Pulmonary artery endothelial cell (primary cell): ENCODE data around the gene KRTAP12-1. TPM values are rescaled to one million over a fixed set of nuclear protein-coding genes. Genes with fewer than 3 reads are reported as not detected.
"Not testable (repeated sequence)": the region's sequence is repeated elsewhere in the genome, so short reads cannot be mapped to it uniquely, and the experiment has no call there.

Experiments
- DNase-seq: peaks from one replicate; pipeline ENCODE4 v3.0.0-alpha.2; 2011; ENCODE audit warnings: low read depth, low spot score
- total RNA-seq: library from RNA; depleted of rRNA; stranded (reverse); fragments of >200 nt; gene quantifications from 2 replicates; pipeline ENCODE4 v1.2.3, GENCODE V29; 2014

KRTAP12-1 gene
- total RNA-seq, 1 donor from 2014 or later = not detected

DNA sequence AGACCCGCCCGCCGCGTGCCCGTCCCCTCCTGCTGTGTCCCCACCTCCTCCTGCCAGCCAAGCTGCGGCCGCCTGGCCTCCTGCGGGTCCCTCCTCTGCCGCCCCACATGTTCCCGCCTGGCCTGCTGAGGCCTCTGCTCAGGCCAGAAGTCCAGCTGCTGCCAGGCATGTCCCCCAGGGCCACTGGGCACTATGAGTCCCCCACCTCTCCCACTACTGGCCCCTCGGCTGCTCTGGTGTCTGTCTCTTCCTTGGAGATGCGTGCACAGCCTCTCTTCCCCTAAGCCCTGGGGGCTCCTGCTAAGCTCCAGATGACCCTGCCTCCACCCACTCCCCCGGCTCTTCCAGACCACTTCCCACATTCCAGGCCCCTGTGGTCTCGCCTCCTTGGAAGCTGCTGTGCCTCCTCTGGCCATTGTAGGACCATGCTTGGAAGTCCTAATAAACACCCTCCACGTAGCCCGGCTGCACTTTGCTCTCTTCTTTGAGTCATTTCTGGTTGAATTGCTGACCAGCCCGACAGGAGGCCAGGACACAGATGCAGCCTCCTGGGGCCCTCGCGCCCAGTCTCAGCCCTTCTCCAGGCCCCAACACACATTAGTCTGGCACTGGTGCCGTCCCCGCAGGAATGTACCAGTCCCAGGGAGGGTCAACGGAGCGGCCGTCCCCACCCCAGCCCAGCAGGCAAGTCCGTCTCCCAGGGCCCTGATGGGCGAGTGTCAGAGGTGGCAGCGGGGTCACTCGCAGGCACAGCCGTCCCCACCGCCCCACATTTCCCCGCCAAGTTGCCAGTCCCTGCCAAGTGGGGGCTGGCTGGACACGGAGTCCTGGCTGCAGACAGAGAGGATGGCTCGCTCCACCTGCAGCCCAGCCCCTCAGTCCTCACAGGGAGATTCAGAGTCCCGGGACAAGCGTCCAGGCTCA is 16.1 kb upstream of the KRTAP12-1 start:
- DNase-seq = no peak

DNA sequence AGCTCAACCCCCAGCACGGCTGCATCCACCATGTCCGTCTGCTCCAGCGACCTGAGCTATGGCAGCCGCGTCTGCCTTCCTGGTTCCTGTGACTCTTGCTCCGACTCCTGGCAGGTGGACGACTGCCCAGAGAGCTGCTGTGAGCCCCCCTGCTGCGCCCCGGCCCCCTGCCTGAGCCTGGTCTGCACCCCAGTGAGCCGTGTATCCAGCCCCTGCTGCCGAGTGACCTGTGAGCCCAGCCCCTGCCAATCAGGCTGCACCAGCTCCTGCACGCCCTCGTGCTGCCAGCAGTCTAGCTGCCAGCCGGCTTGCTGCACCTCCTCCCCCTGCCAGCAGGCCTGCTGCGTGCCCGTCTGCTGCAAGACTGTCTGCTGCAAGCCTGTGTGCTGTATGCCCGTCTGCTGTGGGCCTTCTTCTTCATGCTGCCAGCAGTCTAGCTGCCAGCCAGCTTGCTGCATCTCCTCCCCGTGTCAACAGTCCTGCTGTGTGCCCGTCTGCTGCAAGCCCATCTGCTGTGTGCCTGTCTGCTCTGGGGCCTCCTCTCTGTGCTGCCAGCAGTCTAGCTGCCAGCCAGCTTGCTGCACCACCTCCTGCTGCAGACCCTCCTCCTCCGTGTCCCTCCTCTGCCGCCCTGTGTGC is 15.3 kb upstream of the KRTAP12-1 start, which contains the start of gene KRTAP10-12:
Gene KRTAP10-12 (plus strand): TSS at position 1 of the 639 bp plus-strand sequence. CDS start 30 bp downstream, at position 31.
- not testable (repeated sequence) for DNase-seq

DNA sequence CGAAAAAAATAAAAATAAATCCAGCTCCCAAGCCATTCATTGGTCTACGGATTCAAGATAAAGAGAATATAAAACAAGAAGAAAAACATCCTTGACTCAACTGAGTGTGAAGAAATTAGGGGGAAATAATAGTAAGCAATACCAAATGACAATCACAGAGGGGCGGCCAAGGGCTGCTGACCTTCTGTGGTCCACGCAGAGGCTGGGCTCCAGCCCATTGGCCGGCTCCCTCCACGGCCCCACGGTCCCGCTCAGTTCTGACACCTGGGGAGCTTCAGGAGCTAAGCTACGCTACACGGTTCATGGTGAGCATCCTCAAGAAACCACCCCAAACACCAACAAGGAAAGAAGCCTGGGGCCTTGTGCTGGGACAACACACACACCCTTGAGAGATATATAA is 14.6 kb upstream of the KRTAP12-1 start:
- no peak for DNase-seq

DNA sequence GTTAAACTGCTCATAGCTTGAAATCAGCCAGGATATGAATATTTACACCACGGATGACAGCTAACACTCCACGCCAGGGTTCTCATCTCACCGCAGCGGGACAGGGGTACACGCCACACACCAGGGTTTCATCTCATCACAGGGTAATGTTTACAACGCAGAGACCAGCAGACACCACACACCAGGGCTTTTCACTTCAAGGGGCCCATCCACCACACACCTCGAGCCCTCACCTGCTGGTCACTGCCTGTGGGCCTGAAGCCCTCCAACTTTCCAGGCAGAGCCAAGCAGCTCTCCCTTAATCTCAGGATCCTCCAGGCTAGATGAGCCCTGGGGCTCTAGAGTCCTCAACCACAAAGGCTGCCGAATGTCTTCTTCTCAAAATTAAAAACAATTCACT is 13.7 kb upstream of the KRTAP12-1 start:
- no peak for DNase-seq

DNA sequence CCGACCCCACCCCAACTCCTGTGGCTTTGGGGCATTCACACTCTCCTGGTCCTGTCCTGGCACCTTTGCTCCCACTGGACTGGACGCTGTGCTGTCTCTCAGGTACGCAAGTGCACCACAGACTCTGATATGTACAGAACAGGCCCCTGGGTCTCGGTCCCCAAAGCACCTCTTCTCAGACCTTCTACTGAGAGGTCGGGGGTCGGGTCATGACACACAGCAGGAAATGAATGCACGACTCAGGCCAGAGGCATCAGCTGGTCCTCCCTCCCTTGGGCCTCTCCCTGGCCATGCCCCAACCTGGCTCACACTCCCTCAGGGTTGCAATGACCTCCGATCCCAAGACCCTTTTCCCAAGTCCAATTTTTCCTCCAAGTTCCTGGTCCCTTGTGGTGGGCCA is 13.2 kb upstream of the KRTAP12-1 start:
- no peak for DNase-seq

DNA sequence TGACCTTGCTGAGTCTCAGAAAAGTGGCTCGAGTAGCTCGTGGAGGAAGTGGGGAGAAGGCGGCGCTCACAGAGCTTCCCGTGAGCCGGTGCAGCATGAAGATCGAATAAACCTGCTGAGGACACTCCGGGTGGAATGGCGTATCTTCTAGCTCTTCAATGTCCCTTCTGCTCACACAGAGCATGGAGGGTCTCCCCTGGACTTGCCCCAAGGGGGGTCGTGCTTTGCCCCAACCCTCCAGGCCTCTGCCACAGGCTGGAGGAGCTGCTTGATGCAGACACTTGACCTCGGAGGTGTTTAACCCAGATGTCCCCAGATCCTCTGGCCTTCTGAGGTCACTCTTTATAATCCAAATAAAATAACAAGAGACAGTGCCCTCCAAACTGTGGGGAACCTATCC is 12.8 kb upstream of the KRTAP12-1 start:
- DNase-seq = no peak

DNA sequence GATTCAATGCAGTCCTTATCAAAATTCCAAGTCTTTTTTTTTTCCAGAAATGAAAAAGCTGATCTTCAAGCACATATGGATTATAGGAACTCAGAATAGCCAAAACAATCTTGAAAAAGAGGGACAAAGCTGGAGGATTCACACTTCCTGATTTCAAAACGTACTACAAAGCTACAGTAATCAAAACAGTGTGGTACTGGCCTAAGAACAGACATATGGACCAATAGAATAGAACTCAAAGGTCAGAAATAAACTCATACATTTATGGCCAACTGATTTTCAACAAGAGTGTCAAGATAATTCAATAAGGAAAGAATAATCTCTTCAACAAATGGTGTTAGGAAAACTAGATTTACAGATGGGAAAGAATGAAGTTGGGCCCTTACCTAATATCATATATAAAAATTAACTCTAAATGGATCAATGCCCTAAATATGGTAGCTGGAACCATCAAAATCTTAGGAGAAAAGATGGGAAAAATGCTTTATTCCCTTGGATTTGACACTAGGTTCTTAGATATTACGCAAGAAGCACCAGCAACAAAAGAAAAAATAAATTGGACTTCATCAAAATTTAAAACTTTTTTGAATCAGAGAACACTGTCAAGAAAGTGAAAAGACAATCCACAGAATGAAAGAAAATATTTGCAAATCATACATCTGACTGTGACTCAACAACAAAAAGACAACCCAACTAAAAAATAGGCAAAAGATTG is 11.0 kb upstream of the KRTAP12-1 start:
- no peak for DNase-seq

DNA sequence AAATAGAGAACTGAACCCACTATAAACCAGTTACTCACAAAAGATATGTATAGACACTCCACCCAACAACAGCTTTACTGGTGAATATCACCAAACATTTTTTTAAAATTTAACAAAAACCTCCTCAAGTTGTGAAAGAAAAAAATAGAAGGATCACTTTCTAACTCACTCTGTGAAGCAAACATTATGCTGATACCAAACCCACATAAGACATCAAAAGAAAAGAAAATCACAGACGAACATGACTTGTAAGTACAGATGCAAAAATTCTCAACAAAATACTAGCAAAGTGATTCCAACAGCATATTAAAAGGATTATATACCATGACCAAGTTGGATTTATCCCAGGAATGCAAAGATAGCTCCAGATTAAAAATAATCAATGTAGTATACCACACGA is 9.7 kb upstream of the KRTAP12-1 start:
- no peak for DNase-seq

DNA sequence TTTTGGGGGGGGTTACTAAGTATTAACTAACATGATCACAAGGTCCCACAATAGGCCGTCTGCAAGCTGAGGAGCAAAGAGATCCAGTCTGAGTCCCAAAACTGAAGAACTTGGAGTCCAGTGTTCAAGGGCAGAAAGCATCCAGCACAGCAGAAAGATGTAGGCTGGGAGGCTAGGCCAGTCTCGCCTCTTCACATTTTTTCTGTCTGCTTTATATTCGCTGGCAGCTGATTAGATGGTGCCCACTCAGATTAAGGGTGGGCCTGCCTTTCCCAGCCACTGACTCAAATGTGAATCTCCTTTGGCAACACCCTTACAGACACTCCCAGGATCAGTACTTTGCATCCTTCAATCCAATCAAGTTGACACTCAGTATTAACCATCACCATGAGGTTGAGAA is 7.8 kb upstream of the KRTAP12-1 start:
- not testable (repeated sequence) for DNase-seq

DNA sequence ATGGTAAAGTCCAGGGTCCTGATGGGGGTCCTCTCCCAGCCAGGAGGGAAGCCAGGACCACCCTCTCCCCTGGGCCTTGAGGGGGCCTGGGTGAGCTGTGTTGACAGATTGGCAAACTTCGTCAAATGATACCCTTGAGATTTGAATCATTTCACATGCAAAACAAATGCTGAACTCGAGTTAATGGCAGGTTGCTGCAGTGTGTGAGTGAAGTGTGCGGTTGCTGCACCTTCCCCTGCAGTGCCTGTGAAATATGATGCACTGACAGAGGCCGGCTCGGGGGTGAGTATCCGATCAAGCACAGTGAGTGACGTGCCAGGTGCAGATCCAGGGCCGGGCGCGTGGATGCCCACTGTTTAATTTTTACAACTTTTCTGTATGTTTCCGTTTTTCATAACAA is 5.7 kb upstream of the KRTAP12-1 start:
- DNase-seq = no peak

DNA sequence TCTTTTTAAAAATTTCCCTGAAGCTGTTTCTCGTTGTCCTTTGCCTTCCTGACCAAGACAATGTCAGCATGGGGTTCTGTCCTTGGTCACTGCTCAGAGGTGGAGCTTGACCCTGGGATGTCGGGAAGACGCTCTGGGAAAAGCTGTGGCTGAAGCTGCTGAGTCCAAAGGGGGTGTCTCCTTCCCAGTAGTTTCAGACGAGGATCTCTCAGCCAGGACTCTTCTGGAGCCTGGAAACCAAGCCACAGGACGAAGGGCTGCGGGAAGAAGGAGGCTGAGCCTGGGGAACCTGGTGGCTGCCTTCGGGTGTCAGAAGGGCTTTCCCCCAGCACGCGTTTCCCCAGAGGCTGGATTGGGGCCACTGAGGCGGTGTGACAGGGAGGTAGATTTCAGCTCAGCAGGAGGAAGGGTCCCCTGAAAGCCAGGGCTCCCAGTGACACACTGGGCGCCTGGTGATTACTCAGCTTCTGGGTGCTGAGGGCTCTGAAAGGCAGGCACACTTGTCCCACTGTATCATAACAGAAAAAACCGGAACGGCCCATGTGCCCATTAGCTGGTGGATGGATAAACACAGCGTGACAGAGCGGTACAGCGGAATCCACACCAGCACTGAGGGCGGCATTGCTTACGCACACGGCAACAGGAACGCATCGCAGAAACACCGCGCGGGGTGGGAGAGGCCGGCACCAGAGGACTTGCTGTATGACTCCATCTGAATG is 5.0 kb upstream of the KRTAP12-1 start:
- DNase-seq = no peak

DNA sequence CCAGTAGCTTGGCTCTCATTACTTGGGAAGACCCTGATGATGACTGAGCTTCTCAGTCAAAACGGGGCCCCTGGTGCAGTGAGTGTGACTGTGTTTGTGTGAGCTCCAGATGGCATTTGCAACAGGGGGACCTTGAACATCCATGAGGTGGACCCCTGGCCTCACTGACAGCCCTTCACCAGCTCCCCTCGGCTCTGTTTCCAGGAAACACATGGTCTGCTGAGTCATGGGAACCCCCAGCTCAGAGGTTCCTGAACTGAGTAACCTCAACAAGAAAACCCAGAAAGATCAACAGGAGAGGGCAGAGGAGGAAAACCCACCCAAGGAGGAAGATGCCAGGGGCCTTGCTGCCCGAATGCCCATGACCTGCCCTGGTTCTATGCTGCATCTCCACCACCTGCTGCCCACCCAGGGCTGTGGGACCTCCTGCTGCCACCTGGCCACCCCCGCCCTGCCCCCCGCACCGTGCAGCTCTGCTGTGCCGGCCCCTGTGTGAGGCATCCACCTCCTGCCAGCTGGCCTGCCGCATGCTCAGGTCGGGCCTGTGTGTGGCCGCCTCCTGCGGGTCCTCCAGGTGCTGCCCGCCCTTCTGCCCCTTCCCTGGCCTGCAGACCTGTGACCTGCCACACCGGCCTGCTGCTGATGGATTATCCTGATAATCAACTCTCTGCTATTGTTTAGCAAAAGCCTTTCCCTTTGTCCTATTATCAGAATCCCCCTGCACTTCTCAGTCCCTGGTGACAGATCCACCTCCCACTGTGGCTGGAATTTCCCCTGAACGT is 4.2 kb upstream of the KRTAP12-1 start:
- DNase-seq = no peak

DNA sequence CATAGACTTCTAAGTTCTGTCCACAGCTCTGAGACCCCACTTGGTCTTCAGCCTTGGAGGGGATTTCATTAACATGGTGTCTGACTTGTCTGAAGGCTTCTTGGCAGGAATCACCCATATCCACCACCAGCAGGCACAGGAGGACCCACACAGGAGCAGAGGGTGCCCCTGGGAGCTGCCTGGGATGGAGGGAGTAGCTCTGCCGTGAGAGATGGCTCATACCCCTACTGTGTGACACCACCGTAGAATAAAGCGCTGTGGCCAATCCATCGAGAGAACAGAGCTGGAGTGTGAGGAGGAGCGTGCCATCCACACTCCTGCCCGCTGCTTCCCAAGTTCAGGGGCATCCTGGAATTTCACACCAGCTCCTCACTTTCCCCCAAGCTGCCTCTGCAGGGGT is 3.1 kb upstream of the KRTAP12-1 start:
- DNase-seq = not testable (repeated sequence)

DNA sequence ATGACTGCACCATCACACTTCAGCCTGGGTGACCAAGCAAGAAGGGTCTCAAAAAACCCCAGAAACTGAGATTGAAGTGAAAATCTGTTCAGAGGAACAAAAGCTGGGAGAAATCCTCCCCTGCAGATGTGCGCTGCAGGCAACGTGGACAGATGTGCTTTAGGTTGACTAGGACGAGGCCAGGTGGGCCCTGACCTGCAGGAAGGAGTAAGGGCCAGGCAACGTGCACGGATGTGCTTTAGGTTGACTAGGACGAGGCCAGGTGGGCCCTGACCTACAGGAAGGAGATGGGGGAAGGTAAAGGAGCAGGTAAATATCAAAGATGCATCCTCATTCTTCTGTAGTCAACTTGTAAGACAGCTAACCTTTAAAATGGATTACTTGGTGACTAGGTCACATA is 2.5 kb upstream of the KRTAP12-1 start:
- no peak for DNase-seq

DNA sequence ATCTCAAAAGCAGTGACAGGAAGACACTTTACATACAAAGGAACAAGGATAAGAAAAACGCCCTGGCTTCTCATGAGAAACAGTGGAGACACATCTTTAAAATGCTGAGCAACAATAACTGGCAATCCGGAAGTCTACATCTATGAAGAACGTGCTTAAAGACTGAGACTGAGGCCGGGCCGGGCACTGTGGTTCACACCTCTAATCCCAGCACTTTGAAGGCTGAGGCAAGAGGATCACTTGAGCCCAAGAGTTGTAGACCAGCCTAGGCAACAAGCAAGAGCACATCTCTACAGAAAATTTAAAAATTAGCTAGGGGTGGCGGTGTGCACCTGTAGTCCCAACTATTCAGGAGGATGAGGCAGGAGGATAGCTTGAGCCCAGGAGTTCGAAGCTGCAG is 2.1 kb upstream of the KRTAP12-1 start:
- DNase-seq = no peak

DNA sequence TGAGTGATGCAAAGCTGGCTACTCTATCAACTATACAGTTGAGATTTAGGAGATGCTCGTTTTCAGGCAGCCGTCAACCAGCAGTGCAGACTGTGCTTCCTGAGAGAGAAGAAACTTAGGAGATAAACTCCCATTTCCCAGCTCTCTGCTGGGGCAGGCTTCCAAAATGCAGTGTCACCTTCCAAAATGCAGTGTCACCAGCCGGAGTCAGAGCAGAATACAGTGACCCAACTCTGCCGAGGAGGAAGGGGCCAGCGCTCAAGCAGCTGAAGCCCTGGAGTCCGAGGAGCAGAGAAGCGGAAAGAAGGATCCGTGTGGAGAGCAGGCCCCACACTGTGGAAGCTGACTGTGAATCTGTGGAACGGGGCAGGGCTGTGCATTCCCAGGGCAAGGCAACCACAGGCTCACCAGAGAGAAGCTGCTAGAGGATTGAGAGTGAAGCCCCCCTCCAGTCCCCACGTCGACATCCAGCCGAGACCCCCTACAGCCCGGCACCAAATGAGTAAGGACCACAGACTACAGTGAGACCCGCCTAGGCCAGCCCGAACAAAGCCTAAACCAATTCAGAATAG is 703 bp upstream of the KRTAP12-1 start:
- no peak for DNase-seq

DNA sequence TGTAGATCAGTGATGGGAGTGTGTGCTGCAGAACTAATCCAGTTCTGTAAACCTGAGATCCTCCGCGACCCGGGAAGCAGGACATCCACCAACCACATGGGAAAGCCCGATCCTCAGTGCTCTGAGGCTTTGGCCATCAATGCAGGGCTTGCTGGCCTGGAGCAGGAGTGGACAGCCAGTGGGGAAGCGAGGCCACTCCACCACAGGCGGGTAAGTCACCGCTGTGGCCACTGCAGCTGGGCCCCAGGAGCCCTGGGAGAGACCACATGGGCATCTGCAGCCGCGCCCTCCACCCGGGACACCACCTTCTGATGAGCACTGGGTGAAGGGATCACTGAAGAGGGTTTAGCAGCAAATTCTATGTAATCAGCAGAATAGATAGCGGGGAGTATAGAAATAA is 811 bp downstream of the KRTAP12-1 start:
- no peak for DNase-seq

DNA sequence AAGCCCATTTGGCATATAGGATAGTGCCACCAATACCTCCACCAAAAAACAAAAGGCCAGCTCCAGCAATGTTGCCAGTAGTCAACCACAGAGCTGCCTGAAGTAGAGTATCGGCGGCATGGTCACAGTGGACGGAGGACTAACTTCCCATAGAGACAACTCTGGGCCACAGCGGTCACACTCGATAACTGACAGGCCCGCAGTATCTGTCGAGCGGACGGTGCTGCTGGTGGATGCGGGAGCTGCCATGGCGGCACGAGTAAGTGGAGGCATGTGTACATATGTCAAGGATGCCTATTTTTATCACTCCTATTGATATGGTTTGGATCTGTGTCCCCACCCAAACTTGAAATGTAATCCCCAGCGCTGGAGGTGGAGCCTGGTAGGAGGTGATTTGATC is 4.1 kb downstream of the KRTAP12-1 start:
- DNase-seq = no peak

DNA sequence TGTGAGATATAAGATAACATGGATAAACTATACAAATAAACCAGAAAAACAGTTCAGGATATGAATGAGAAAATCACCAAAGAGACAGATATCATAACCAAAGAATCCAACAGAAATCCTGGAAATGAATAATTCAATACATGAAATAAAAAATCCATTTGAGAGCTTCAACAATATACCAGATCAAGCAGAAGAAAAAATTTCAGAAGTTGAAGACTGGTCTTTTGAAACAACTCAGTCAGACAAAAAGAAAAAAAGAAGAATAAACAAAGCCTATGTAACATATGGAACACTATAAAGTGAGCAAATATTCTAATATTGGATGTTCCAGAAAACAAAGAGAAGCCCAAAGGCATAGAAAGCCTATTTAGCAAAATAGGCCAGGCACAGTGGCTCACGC is 10.1 kb downstream of the KRTAP12-1 start:
- DNase-seq = no peak
